Loucy (cell line): ENCODE results near the gene CHRNA5.

ENCODE experiments used
- CTCF ChIP-seq: fragments of 200-600 bp; sonication (generic); conservative IDR thresholded peaks from 2 replicates; pipeline ENCODE4 v1.5.1; 2014; ENCODE audit warnings: mild to moderate bottlenecking, antibody characterized with exemption, low read length
- EZH2phosphoT487 ChIP-seq: fragments of 200-600 bp; IDR thresholded peaks from 2 replicates; pipeline ENCODE4 v1.6.1; 2018; ENCODE audit warnings: antibody characterized with exemption, mild to moderate bottlenecking, moderate library complexity, borderline replicate concordance

GRCh38 chr15:78625606-78626280 lies 60.4 kb downstream of the CHRNA5 start:
- TF ChIP-seq EZH2phosphoT487 (no peak), CTCF (no peak)
